ENCODE results near the gene JAKMIP1.
"Not testable (repeated sequence)": the region's sequence is repeated elsewhere in the genome, so short reads cannot be mapped to it uniquely, and the experiment has no call there.

JAKMIP1 gene

DNA sequence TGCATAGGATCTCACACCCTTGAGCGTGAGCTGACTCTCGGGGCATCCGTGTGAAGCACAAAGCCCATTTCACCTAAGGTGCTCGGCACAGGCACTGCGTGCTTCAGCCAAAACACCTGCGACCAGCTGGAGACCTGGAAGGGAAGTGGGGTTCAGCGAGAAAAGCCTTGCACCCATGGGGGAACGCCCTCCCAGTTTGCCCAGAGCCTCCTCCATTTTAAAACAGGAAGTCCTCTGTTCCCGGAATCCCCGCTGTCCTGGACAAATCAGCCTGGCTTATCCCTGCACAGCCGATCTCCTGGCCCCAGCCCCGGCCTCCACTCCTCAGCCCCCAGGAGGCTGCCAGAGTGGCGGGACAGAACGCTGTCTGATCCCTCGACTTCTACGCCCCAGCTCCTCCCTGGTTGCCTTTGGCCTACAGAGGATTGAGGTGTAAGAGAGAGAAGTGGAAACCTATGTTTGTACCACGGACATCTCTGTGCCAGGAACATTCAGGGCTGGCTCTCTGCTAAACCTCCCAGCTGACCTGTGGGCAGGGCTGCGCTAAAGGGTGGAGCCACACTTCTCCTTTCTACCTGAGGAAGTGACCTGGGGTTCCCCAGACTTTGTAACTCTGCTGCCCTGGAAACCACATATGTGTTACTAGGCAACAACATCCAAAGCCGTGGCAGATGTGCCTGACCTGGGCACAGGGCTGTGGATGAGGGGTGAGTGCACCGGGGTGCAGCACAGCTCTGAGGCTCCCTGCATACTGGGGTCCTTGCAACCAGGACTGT lies 178.3 kb downstream of the JAKMIP1 start:
- no peak for DNase-seq

- peak in 16 of 56 donors; percentile 6 to 57 (median 26) for DNase-seq
These were observed 179.7 kb downstream of the JAKMIP1 start for GRCh38 chr4:6020613-6021012.

DNA sequence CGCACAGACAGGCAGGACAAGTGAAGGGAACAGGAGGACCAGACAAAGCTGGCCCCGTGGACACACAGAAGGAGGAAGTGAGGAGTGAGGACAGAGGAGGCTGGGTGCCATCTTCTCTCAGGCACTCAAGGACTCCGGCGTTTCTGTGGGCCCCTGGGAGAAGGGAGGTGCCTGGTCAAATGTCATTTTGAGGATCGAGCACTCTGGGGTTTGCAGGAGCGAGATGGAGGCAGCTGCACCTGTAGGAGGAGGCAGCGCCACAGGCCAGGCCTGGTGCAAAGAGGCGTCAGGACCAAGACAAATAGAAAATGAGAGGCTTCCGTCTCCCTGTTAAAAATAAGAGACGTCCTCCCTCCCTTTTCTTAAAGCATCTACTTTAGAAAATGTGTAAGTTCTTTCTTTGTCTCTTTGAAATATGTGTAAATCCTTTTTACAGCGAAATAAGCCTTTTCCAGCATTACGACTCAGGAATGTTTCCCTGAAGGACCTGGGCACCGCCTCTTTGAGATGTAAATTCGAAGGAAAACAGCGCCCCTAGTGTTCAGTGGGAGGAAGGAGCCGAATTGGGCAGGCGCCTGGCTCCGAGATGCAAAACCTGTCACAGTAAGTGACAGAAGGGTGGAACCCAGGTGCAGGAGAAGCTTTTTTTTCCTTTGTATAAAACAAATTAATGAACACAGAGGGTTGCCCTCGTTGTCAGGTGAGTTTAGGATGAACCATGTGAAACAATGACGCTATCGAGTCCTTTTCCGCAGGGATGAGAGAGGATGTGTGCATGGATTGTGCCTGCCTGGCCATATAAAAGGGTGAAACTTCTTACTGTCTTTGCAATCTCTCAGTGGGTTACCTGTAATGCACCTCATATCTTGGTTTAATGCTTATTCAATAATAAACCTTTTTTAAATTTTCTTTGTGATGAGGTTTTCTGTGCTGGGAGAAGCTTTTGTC lies 180.8 kb downstream of the JAKMIP1 start:
- peak in 33 of 56 donors; percentile 4 to 83 (median 41) for DNase-seq

DNA sequence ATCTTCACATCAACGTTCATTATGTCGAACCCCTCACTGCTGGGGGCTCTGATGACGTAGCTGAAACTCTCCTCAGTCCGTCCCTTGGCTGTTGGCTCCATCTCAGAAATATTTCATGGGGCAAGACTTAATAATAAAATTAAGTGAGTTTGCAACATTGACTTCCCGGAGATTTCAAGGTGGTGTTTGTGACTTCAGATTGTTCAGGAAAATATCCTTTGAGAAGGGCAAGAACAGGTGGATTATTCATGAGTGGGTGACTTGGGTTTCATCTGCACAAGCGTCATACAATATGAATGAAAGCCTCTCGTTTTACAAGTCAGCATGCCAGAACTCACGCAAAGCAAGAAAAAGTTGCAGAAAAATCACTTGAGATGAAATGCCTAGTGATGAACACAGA lies 182.0 kb downstream of the JAKMIP1 start, which contains the start of gene C4orf50:
TSS of gene C4orf50 (minus strand) at position 101 of the 400 bp plus-strand sequence.
- no peak for DNase-seq

- peak in 15 of 56 donors; percentile 3 to 83 (median 42) for DNase-seq
These were observed 182.5 kb downstream of the JAKMIP1 start for GRCh38 chr4:6017800-6018199.

GRCh38 chr4:6017030-6017429 lies 183.3 kb downstream of the JAKMIP1 start:
- DNase-seq, result no peak

GRCh38 chr4:6013564-6013963 lies 186.8 kb downstream of the JAKMIP1 start:
- no peak for DNase-seq

GRCh38 chr4:6012200-6012599 lies 188.1 kb downstream of the JAKMIP1 start:
- no peak for DNase-seq

DNA sequence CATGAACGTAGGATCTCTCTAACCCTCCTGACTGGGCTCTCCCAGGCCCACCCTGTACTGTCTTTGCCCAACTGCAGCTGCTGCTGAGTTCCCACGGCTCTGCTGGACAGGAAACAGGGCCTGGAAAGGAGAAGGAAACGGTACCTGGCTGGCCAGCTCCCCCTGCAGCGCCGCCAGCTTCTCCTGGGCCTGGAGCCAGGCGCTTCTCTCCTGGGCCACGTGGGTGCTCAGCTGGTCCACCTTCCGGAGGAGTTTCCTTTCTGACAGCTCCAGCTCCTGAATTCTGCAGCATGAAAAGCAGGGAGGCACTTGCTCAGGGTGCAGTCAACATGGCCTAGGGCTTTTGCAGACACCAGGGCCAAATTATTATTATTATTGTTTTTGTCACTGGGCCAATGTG lies 188.7 kb downstream of the JAKMIP1 start:
- DNase-seq, result peak in 32 of 56 donors; percentile 6 to 72 (median 30)

DNA sequence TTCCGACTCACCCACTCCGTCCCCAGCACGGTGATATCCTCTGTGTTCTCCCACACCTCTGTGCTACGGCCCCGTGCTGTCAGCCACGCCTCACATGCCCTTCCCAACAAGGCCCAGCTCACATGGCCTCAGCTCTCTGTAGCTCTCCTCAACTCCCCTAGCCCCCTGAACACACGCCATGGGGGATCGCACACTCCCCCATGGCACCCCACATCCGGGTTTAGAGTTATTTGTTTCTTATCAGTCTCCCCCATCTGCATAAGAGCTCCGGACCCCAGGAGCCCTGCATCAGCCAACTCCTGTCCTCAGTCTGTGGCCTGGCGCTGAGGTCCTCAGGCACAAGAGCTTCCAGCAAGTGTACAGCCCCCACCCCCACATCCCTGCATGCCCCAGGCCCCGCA lies 189.1 kb downstream of the JAKMIP1 start:
- DNase-seq, result no peak

DNA sequence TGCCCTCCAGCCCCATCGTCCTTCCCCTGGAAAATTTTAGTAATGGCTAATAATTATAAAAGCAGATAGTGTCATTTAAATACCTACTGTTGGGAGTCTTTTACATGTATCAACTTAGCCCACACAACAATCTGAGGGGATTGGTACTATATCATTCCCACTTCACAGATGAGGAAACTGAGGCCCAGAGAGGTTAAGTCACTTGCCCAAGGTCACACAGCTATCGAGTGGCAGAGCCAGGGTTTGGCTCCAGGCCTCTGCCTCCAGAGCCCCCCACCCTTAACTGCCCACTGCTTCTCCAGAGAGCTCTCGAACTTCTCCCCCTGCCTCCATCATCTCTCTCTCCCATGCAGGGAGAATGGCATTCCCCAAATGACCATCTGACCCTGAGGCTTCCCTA lies 189.6 kb downstream of the JAKMIP1 start:
- DNase-seq, result no peak

GRCh38 chr4:6009452-6009851 lies 190.9 kb downstream of the JAKMIP1 start:
- DNase-seq, result no peak

DNA sequence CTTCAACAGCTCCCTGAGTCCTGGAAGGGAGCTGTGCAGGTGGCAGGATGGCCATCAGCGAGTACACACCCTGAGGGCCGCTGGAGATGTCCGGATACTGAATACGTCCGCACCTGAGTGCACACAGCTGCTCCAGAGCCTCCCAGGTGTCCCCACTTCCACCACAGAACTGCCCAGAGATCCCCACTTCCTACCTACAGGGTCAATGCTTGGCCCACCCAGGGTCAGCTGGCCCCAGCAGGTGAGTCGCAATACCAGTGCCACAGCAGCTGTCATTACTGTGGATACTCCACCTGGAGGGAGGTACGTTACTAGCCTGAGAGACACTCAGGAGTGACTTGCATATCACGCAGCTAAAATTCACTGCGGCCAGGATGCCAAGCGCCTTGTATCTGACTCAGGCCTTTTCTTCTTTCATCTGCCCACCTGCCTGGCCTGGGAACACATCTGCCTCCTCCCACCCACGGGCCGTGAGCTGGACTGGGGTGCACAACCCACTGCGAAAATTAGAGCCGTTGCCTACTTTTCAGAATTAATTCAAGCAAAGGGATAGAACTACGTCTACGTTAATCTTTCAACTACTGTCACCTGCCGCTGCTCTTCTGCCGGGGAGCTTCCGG lies 191.5 kb downstream of the JAKMIP1 start:
- DNase-seq, result no peak

DNA sequence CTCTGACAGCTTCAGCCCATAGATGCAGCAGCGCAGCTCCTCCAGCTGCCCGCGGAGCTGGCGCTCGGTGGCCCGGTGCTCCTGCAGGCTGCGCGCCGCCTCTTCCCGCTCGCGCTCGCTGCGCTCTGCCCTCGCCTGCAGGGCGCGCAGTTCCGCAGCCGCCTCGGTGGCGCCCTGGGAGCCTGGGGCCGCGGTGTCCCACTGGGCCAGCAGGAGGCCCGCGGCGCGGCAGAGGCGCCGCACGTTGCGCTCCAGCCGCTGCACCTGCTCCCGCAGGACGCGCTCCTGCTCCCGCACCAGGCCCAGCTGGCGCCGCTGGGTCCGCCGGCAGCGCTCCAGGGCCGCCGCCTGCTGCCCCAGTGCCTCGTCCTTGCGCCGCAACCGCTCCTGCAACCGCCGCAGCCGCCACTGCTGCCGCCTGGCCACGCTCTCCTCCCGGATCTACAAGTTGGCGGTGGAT lies 192.2 kb downstream of the JAKMIP1 start:
- DNase-seq, result no peak

- no peak for DNase-seq
These were observed 195.2 kb downstream of the JAKMIP1 start for GRCh38 chr4:6005175-6005574.

- not testable (repeated sequence) for DNase-seq
These were observed 196.9 kb downstream of the JAKMIP1 start for GRCh38 chr4:6003485-6003884.

DNA sequence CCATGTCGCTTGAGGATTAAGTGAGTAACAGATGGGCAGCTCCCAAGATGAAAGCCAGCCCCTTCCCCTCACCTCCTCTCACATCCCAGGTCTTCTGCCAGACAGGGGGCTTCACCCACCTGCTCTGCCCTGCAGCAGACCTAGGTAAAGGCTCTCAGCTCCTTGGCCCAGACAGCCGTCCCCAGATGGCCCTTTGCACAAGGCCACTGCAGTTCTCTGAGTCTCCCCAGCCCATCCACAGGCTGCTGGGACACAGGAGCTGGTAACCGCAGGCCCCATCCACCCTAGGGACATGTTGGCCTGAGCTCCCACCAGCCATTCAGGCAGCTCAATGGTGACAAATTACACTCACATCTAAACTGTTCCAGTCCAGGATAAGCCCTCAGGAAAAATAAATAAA lies 197.4 kb downstream of the JAKMIP1 start:
- no peak for DNase-seq

DNA sequence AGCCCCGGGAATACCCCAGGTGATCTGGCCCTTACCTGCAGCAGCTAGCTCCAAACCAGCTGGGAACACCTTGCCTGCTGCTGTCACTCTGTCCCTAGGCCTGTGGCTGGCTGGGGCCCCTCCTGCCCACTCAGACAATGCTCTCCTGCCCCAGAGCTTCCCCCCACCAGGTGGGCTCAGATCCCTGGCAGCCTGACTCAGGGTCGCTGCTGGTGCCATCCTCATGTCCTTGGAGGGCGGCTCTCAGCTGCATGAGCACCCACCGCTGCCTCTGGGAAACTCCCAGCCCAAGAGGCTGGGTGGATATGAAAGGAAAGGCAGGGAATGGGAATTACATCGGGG lies 197.9 kb downstream of the JAKMIP1 start:
- no peak for DNase-seq

DNA sequence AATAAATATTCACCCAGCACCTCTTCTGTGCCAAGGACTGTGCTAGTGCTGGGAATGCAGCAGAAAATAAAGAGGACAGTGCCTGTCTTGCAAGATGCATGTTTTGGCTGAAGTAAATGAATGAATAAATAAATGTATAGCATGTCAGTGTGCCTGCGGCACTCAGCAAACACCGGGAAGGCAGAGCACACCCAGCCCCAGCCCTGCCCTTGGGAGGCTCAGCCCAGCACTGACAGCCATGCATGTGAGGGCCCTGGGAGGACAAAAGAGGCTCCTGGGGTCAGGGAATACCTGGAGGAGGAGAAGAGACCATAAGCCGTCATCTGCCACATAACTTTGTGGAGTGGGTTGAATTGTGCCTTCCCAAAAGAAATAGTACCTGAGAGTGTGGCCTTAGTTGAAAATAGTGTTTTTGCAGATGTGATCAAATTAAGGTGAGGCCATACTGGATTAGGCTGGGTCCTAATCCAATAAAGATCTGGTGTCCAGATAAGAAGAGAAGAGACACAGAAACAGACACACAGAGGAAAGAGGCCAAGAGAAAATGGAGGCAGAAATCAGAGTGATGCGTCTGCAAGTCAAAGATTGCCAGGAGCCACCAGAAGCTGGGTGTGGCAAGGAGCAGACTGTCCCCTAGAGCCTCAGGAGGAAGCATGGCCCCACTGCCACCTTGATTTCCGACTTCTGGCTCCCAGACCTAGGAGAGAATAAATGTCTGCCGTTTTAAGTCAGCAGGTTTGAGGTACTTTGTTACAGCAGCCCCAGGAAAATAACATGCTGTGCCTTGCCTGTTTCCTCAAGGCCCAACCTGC lies 198.5 kb downstream of the JAKMIP1 start:
- no peak for DNase-seq

DNA sequence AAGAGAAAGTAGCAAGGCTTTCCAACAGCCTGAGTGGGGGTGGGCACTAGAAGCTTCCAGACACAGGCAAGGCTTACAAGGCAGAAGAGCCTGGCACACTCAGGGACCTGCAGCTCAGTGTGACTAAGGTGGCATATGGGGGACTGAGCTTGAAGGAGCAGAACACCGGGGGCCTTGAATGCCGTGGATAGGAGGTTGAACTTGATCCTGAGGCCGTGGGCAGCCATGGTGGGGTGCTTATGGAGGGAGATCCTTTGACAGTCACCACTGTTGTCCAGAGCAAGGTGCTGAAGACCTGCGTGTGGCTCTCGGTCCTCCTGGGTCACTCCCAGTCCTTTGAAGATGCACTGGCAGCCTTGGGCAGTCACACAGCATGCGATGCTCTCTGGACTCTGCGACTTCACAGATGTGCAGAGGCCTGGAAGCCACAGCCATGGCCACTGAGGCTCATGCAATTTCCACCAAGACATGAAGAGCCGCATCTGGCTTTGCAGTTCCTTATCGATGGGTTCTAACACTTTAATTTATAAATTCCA lies 200.5 kb downstream of the JAKMIP1 start:
- no peak for DNase-seq

GRCh38 chr4:5999356-5999755 lies 201.0 kb downstream of the JAKMIP1 start:
- DNase-seq, result no peak

Measured in nucleus accumbens (tissue), 56 donors.